ENCODE measurements around the gene GCC1.
"Not testable (repeated sequence)": the region's sequence is repeated elsewhere in the genome, so short reads cannot be mapped to it uniquely, and the experiment has no call there.

The GCC1 gene

GRCh38 chr7:127589896-127590295, 4.5 kb upstream of the GCC1 start:
- no peak for DNase-seq (ENCODE audit: low read depth in 3 of 3)

DNA sequence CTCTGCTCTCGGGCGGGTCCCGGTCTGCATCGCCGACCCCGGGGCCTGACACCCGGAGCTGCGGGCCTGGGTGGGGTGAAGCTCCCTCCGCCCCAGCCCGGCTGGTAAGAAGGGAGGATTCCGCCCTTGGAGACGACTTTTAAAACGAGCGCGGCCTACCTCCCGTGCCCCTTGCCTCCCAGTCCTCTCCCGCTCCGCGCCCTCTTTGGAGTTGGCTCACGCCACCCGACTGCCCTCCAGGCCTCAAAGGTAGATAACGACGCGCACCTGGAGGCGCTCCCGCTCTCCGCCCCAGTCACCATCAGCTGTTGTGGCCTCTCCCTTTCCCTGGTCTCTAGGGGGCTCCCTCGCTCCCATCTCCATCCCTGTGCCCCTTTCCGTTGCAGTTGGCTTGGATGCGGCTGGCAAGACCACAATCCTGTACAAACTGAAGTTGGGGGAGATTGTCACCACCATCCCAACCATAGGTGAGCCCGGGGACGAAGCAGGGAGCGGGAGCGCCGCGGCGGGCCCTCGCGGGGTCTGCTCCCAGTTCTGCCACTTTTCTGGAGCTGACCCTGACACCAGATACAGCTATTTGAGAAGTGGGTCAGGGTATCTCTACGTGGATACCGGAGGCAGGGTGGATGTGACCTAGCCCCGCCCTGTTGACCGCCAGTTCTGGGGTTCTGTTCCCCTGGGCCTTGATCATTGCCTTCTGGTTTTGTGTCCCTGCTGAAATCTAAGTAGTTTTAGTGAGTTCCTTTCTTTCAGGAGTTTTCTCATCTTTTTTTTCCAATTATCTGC, 3.5 kb upstream of the GCC1 start:
- DNase-seq (ENCODE audit: low read depth in 3 of 3), result no peak

GRCh38 chr7:127588019-127588696, 2.8 kb upstream of the GCC1 start, which contains the start of gene ARF5:
TSS of gene ARF5 (plus strand) at chr7:127588411. CDS start at chr7:127588499, 88 bp downstream.
- peak; percentile 71 to 83 (median 73) for DNase-seq (ENCODE audit: low read depth in 3 of 3)

DNA sequence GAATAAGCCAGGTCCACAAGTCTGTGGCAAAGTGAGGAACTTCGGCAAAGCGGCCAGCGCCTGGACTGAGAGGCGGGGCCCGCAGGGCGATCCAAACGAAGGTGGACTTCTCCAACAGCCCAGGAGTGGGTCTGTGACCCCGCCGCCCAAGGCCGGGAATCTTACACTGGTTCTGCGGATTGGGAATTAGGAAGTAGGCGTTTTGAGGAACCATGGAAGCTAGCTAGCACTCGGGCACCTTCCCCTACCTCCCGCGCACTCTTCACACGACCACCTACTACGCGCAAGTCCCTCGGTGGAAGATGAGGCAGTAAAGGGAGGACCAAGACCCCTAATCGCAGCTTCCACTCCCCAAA, 2.2 kb upstream of the GCC1 start:
- DNase-seq (ENCODE audit: low read depth in 3 of 3), result no peak

GRCh38 chr7:127586346-127586745, 950 bp upstream of the GCC1 start:
- no peak for DNase-seq (ENCODE audit: low read depth in 3 of 3)

GRCh38 chr7:127584648-127585043, 750 bp downstream of the GCC1 start:
- no peak for DNase-seq (ENCODE audit: low read depth in 3 of 3)

DNA sequence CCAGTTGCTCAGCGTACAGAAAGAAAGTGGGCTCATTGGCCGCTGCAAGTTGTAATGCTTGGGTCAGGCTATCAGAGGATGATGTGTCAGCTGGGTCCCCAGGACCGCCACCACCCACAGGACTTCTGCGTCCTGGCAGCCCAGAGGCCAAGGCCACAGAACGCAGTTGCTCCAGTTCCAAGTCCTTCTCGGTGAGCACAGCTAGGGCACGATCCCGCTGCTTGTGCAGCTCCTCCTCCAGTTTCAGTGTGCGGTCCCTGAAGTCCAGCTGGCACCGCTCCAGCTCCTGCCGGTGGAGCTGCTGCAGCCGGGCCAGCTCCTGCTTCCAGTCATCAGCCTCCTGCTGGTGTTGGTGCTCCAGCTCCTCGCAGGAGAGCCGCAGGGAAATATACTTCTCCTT, 3.0 kb downstream of the GCC1 start:
- DNase-seq (ENCODE audit: low read depth in 3 of 3), result no peak

- no peak for DNase-seq (ENCODE audit: low read depth in 3 of 3)
These were observed 3.7 kb downstream of the GCC1 start for GRCh38 chr7:127581716-127582115.

DNA sequence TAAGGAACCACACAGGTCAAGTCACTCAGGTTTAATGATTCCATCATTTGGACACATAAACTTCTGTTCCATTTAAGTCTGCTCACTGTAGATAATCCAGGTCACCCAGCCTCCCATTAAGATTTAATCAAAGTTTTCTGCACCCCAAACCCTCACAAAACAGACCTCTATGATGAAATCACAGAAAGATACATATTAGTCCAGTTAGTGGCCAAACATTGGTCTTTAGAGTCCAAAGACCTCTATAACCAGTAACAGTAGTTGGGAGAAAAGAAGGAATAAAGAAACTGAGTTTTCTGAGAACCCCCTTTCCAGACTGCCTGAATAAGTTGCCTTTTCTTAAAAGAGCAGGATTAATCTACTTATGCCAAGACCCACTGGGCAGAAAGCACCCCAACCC, 4.8 kb downstream of the GCC1 start:
- no peak for DNase-seq (ENCODE audit: low read depth in 3 of 3)

DNA sequence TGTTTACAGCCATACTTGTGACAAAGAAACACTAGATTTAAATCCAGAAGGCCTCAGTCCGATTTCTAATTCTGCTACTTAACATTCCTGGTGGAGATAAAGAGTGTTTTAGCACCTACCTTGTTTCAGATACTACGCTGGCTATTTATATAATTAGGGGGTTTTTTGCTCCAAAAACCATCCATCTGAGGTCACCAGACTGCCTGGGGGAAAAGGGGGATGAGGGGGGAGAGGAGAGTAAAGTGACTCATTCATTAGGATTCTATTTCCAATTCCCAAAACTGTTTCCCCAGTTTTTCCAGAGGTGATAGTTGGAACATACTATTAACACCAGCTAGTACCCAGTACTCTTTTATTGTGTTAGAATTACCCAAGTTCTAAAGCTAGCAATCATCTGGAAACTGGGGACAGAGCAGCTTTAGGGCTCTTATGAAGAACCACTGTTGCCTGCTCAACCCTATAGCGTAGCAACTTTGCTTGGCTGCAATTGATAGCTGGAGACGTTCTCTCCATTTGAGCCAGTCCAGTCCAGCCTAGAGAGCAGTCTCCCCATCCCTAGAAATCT, 6.6 kb downstream of the GCC1 start:
- DNase-seq (ENCODE audit: low read depth in 3 of 3), result no peak

DNA sequence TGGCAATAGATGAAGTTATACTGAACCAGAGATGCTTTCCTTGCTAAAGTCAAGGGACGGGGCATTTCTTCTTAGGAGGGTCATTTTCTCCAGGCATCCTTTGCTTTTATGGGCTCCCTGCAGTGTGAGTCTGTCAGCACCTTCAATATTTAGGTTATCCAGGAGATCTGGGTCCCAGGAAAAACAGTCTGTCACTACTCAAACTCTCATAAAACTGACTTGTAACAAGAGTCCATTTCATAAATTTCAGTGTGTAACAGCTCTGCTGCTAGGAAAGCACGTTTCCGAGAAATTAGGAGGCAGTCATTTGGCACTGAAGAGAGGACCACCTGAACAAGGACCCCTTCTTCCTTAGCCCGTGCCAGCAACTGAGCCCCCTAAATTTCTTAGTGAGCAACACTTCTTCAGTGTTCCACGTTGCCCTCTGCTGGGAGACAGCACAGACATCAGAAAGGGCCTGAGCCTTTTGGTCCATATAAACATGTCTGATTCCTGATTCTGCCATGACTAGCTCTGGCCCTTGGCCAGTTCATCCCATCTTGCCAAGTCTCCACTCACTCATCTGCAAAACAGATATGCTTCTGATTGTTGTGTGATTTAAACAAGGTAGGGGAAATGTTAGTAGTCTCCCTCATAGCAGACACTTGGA, 7.2 kb downstream of the GCC1 start:
- DNase-seq (ENCODE audit: low read depth in 3 of 3), result no peak

DNA sequence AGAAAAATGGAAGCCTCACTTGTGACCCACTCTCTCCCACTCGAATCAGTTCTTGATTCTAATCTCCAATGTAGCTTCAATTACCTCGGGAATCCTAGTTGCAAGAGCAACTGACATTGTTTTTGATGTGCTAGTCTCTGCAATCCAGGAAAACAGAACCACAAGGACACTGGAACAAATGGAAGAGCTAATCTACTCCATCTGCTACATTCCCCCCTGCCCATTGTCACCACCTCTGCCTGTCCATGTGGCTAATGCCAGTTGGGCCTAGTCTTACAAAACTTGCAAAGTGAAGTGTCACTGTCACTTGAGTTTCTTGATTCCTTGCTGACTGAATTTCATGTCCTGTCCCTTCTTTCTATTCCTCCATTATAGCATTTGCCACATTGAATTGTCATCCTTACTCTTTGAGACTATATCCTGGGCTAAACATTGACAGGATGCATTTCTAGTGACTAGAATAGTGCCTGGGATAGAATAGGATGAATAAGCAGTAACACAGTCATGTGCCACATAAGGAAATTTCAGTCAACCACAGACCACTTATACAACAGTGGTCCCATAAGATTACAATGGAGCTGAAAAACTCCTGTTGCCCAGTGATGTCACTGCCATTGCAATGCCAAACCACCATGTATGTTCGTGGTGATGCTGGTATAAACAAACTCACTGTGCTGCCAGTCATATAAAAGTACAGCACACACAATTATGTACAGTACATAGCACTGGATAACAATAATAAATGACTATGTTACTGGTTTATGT, 13.5 kb downstream of the GCC1 start:
- DNase-seq (ENCODE audit: low read depth in 3 of 3), result no peak

DNA sequence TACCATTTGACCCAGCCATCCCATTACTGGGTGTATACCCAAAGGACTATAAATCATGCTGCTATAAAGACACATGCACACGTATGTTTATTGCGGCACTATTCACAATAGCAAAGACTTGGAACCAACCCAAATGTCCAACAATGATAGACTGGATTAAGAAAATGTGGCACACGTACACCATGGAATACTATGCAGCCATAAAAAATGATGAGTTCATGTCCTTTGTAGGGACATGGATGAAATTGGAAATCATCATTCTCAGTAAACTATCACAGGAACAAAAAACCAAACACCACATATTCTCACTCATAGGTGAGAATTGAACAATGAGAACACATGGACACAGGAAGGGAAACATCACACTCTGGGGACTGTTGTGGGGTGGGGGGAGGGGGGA, 17.4 kb downstream of the GCC1 start:
- DNase-seq (ENCODE audit: low read depth in 3 of 3), result not testable (repeated sequence)

GRCh38 chr7:127566242-127566641, 19.2 kb downstream of the GCC1 start:
- no peak for DNase-seq (ENCODE audit: low read depth in 3 of 3)

GRCh38 chr7:127557803-127558202, 27.6 kb downstream of the GCC1 start:
- DNase-seq (ENCODE audit: low read depth in 3 of 3), result no peak

DNA sequence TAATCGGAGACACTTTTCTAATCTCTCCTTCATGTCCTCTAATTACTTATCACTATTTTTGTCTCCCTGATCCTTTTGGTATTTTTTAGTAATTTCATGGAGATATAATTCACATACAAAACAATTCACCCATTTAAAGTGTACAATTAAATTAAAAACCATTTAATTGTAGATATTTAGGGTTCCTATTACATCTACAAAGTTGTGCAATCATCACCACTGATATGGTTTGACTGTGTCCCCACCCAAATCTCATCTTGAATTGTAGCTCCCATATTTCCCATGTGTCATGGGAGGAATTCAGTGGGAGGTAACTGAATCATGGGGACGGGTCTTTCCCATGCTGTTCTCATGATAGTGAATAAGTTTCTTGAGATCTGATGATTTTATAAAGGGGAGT, 29.0 kb downstream of the GCC1 start:
- DNase-seq (ENCODE audit: low read depth in 3 of 3), result no peak

DNA sequence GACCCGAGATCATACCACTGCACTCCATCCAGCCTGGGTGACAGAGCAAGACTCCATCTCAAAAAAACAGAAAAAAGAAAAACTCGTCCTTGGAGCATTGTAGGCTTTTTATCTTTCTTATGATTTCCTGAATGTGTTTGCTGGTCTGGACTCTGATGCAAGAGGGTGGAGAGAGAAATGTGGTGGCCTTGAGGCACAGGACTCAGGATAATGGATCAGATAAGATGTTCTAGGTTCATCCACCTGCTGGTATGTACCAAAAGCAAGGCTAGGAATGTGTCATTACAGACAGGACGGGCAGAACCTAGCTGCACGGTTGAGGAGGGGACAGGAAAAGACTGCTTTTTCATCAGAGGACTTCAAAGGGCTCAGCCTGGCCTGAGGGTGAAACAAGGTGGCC, 33.5 kb downstream of the GCC1 start:
- no peak for DNase-seq (ENCODE audit: low read depth in 3 of 3)

DNA sequence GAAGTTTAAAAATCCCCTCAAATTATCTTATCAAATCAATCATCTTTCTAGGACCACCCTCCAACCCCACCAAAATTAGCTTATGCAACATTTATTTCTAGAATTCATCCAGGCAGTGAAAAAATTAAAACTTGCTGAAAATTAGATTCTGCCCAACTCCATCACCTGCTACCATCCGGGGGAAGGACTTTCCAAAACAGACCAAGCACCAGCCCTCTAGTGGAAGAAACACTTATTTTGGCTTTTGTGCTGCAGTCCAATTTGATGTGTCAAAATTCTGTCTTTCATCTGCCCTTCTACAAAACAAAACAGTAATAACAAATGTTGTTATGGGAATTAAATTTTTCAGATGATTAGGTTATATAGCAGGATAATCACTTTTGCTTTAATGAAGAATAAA, 35.1 kb downstream of the GCC1 start:
- DNase-seq (ENCODE audit: low read depth in 3 of 3), result no peak

DNA sequence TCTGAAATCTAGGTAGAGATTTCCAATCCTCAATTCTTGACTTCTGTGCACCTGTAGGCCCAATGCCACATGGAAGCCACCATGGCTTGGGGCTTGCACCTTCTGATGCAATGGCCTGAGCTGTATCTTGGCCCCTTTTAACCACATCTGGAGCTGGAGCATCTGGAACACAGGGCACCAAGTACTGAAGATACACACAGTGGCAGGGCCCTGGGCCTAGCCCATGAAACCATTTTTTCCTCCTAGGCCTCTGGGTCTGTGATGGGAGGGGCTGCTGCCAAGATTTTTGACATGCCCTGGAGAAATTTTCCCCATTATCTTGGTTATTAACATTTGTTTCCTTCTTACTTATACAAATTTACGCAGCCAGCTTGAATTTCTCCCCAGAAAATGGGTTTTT, 39.1 kb downstream of the GCC1 start:
- DNase-seq (ENCODE audit: low read depth in 3 of 3), result no peak

DNA sequence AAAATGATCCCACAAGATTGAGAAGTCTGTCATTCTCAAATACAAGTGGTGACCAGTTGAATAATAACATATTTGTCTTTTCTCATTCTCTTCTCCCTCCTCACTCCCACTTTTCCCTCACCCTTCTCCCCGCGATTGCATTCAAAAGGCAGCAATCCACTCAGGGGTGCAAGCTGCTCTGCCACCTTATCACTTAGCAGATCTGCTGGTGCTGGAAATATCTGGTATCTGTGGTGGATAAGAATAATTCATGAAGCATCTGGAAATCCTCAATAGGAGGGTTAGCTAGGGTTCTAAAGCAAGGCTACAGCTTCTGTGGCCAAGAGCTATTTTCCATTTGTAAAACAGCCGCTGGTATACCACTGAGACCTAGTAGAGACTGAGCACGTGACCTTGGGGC, 43.8 kb downstream of the GCC1 start:
- no peak for DNase-seq (ENCODE audit: low read depth in 3 of 3)

DNA sequence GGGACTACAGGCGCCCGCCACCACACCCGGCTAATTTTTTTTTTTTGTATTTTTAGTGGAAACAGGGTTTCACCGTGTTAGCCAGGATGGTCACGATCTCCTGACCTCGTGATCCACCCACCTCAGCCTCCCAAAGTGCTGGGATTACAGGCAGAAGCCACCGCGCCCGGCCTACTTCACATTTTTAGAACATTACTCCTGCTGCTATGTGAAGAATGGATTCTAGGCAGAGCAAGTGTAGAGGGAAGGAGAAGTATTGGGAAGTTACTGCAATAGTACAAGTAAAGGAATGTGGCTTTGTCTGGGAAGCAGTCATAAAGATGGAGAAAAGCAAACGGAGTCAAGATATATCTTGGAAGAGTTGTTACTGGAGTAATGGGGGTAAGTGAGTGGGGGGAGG, 44.9 kb downstream of the GCC1 start:
- DNase-seq (ENCODE audit: low read depth in 3 of 3), result not testable (repeated sequence)

DNA sequence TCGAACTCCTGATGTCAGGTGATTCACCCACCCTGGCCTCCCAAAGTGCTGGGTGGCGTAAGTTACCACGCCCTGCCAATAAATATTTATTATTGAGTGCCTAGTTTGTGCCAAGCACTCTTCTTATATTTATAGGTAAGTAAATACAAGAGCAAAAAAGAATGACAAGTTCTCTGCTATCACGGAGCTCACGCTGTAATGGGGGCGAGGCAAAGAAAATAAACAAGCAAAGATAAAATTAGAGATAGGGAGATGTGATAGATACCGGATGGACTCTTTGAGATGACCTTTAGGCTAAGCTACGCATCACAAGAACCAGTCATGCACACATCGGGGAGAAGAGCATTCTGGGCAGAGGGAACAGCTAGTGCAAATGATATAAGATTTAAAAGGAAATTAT, 46.3 kb downstream of the GCC1 start:
- no peak for DNase-seq (ENCODE audit: low read depth in 3 of 3)
